NAMALWA (cell line): ENCODE results near the gene C16orf96.
"Not testable (repeated sequence)": the region's sequence is repeated elsewhere in the genome, so short reads cannot be mapped to it uniquely, and the experiment has no call there.

Experiments used
- DNase-seq: peaks from one replicate; pipeline ENCODE4 v3.0.0-alpha.2; 2015; ENCODE audit warnings: low spot score

Gene C16orf96

GRCh38 chr16:4566144-4566543, 10.0 kb downstream of the C16orf96 start:
- DNase-seq: no peak

- no peak for DNase-seq
Measured at GRCh38 chr16:4570086-4570485, 13.9 kb downstream of the C16orf96 start.

GRCh38 chr16:4570688-4571321, 14.7 kb downstream of the C16orf96 start:
- DNase-seq: no peak

GRCh38 chr16:4572715-4573114, 16.6 kb downstream of the C16orf96 start:
- DNase-seq: no peak

- DNase-seq: not testable (repeated sequence)
Measured at GRCh38 chr16:4573926-4574325, 17.8 kb downstream of the C16orf96 start.

GRCh38 chr16:4574919-4575705, 19.0 kb downstream of the C16orf96 start:
- no peak for DNase-seq

- no peak for DNase-seq
Measured at GRCh38 chr16:4576008-4576407, 19.9 kb downstream of the C16orf96 start.

GRCh38 chr16:4578961-4579530, 22.9 kb downstream of the C16orf96 start:
- no peak for DNase-seq

- no peak for DNase-seq
Measured at GRCh38 chr16:4580250-4580649, 24.1 kb downstream of the C16orf96 start.

GRCh38 chr16:4583906-4584305, 27.8 kb downstream of the C16orf96 start:
- DNase-seq: no peak

GRCh38 chr16:4586291-4586690, 30.2 kb downstream of the C16orf96 start:
- DNase-seq: no peak

- no peak for DNase-seq
Measured at GRCh38 chr16:4588386-4588785, 32.2 kb downstream of the C16orf96 start.

GRCh38 chr16:4588961-4589360, 32.8 kb downstream of the C16orf96 start:
- no peak for DNase-seq

GRCh38 chr16:4591191-4591590, 35.1 kb downstream of the C16orf96 start:
- no peak for DNase-seq

- DNase-seq: no peak
Measured at GRCh38 chr16:4591706-4592470, 35.7 kb downstream of the C16orf96 start.

- no peak for DNase-seq
Measured at GRCh38 chr16:4593086-4593485, 36.9 kb downstream of the C16orf96 start.

GRCh38 chr16:4594433-4595410, 38.6 kb downstream of the C16orf96 start:
- DNase-seq: no peak

GRCh38 chr16:4597174-4597573, 41.0 kb downstream of the C16orf96 start:
- DNase-seq: no peak

- no peak for DNase-seq
Measured at GRCh38 chr16:4599037-4599436, 42.9 kb downstream of the C16orf96 start.

- no peak for DNase-seq
Measured at GRCh38 chr16:4599545-4599944, 43.4 kb downstream of the C16orf96 start.
